Neural cell (in vitro differentiated cells): ENCODE results near the gene MOBP. TPM values are rescaled to one million over a fixed set of nuclear protein-coding genes. Genes with fewer than 3 reads are reported as not detected.

Experiments used
- H2AFZ ChIP-seq: fragments of 200-600, 300-800 bp; sonication (generic), shearing (Covaris generic); 2 replicates; pipeline ENCODE4 v1.6.0; 2014; ENCODE audit warnings: low read depth, mild to moderate bottlenecking, antibody characterized with exemption, low read length, moderate library complexity
- H3F3A ChIP-seq: fragments of 200-600 bp; shearing (Covaris generic); 2 replicates; pipeline ENCODE4 v1.6.1; 2016; ENCODE audit warnings: mild to moderate bottlenecking, moderate library complexity, mixed read lengths, antibody characterized with exemption, low read length; ENCODE audit not compliant: insufficient read depth, poor library complexity, severe bottlenecking
- H3K27ac ChIP-seq: fragments of 200-600, 300-800 bp; sonication (generic), shearing (Covaris generic); 2 replicates; pipeline ENCODE4 v1.5.1; 2014; ENCODE audit warnings: mild to moderate bottlenecking, low read length, moderate library complexity
- H3K27me3 ChIP-seq: fragments of 300-800, 200-600 bp; sonication (generic), shearing (Covaris generic); 2 replicates; pipeline ENCODE4 v1.6.0; 2014; ENCODE audit warnings: mild to moderate bottlenecking, low read depth, low read length, moderate library complexity; ENCODE audit not compliant: insufficient read depth
- H3K36me3 ChIP-seq: fragments of 300-800, 200-600 bp; sonication (generic), shearing (Covaris generic); 2 replicates; pipeline ENCODE4 v1.5.1; 2014; ENCODE audit warnings: mild to moderate bottlenecking, antibody characterized with exemption, low read length, moderate library complexity; ENCODE audit not compliant: insufficient read depth
- H3K4me2 ChIP-seq: fragments of 300-800, 200-600 bp; sonication (generic), shearing (Covaris generic); 2 replicates; pipeline ENCODE4 v1.6.0; 2014; ENCODE audit warnings: mild to moderate bottlenecking, low read length
- H3K4me3 ChIP-seq: fragments of 300-800, 200-600 bp; sonication (generic), shearing (Covaris generic); 2 replicates; pipeline ENCODE4 v1.5.1; 2014; ENCODE audit warnings: mild to moderate bottlenecking, low read length, moderate library complexity
- H3K79me2 ChIP-seq: fragments of 200-600 bp; shearing (Covaris generic); replicated peaks from 2 replicates; pipeline ENCODE4 v1.6.0; 2014; ENCODE audit warnings: mild to moderate bottlenecking, low read length, moderate library complexity; ENCODE audit not compliant: insufficient read depth
- H3K9ac ChIP-seq: fragments of 300-800, 200-600 bp; sonication (generic), shearing (Covaris generic); 2 replicates; pipeline ENCODE4 v1.6.1; 2016; ENCODE audit warnings: mild to moderate bottlenecking, low read length, mixed read lengths
- H3K9me2 ChIP-seq: fragments of 200-600 bp; shearing (Covaris generic); 2 replicates; pipeline ENCODE4 v1.6.1; 2016; ENCODE audit warnings: mild to moderate bottlenecking, low read length, mixed read lengths; ENCODE audit not compliant: insufficient read depth
- H3K9me3 ChIP-seq: fragments of 200-600, 300-800 bp; sonication (generic), shearing (Covaris generic); 2 replicates; pipeline ENCODE4 v1.6.1; 2016; ENCODE audit warnings: mild to moderate bottlenecking, mixed run types, low read length, moderate library complexity, mixed read lengths
- H4K20me1 ChIP-seq: fragments of 200-600 bp; shearing (Covaris generic); 2 replicates; pipeline ENCODE4 v1.6.1; 2016; ENCODE audit warnings: mild to moderate bottlenecking, mixed run types; ENCODE audit not compliant: insufficient read depth
- EP300 ChIP-seq: fragments of 450-650 bp; conservative IDR thresholded peaks from 2 replicates; pipeline ENCODE4 v1.6.1; 2014; ENCODE audit warnings: antibody characterized with exemption, mild to moderate bottlenecking, moderate library complexity; ENCODE audit not compliant: poor library complexity, severe bottlenecking
- EZH2 ChIP-seq: fragments of 200-600, 300-800 bp; shearing (Covaris generic), sonication (generic); IDR thresholded peaks from 2 replicates; pipeline ENCODE4 v1.6.1; 2014; ENCODE audit warnings: antibody characterized with exemption, low read length, borderline replicate concordance, mild to moderate bottlenecking; ENCODE audit not compliant: insufficient read depth, poor library complexity, severe bottlenecking
- MXI1 ChIP-seq: fragments of 450-650 bp; conservative IDR thresholded peaks from 2 replicates; pipeline ENCODE4 v1.6.1; 2014; ENCODE audit warnings: antibody characterized with exemption, mild to moderate bottlenecking; ENCODE audit not compliant: poor library complexity, severe bottlenecking
- RAD21 ChIP-seq: fragments of 450-650 bp; conservative IDR thresholded peaks from 2 replicates; pipeline ENCODE4 v1.6.1; 2014; ENCODE audit warnings: antibody characterized with exemption, mild to moderate bottlenecking, moderate library complexity
- SMC3 ChIP-seq: fragments of 450-650 bp; conservative IDR thresholded peaks from 2 replicates; pipeline ENCODE4 v1.6.1; 2014; ENCODE audit warnings: antibody characterized with exemption, mild to moderate bottlenecking, moderate library complexity; ENCODE audit not compliant: poor library complexity
- TAF1 ChIP-seq: IDR thresholded peaks from 2 replicates; pipeline ENCODE4 v1.6.1; 2012; ENCODE audit warnings: low read depth
- polyA plus RNA-seq: library from polyadenylated mRNA; depleted of rRNA; stranded (reverse); fragments of >200 nt; gene quantifications from 2 replicates; pipeline ENCODE4 v1.2.3, GENCODE V29; 2014
- TF ChIP-seq, protein P1 (sequence below): fragments of 450-650 bp; IDR thresholded peaks from 2 replicates; pipeline ENCODE4 v1.5.1; 2014; ENCODE audit warnings: antibody characterized with exemption, mild to moderate bottlenecking, moderate library complexity; ENCODE audit not compliant: poor library complexity, severe bottlenecking
- TF ChIP-seq, protein P2 (sequence below): IDR thresholded peaks from 2 replicates; pipeline ENCODE4 v1.6.1; 2012; ENCODE audit warnings: borderline replicate concordance

MOBP gene
- polyA plus RNA-seq, 1 donor from 2014 or later: not detected

DNA sequence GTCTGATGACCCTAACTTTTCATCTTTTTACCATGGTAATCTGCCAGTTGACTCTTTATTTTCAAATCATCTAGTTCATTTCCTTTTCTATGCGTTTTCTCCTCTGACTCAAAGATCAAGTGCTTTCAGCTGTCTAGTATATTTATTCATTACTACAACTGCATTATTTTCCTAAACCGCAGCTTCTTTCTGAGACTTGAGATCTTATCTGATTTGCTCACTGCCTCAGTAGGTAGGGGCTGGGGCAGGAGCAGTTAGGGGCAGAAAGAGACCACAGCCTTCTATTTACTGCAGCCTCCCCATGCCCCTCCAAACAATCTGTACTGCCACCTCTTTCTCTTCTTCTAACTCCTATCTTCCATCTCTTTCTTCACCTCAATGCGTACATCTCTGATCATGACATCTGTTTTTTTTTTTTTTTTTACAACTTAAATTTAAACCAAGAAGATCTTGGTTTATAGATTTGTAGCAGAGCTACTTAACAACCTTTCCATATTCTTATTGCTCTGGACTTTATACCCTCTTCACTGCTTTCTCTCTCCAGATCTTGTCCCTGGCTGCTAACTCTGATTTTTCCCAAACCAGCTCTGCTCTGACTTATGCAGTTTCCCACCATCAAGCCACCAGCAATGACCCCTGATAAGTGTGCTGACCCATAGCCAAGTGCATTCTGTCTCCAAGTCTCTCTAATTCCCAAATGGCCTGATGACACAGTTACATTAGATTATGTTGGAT, 52.2 kb downstream of the MOBP start:
- no peaks in the 10 kb centered on the region for H4K20me1 ChIP-seq
- no peak overlapping the region for H3K4me2 ChIP-seq
- H3K36me3 ChIP-seq: no peaks in the 10 kb centered on the region
- no peak overlapping the region for H3K9ac ChIP-seq
- H3K27me3 ChIP-seq: no peaks in the 10 kb centered on the region
- no peaks in the 10 kb centered on the region for H3K79me2 ChIP-seq
- TF ChIP-seq MXI1 (no peak), TAF1 (no peak)
- H3F3A ChIP-seq: no peaks in the 10 kb centered on the region
- no peaks in the 10 kb centered on the region for H3K9me3 ChIP-seq
- H3K27ac ChIP-seq: no peak overlapping the region
- H2AFZ ChIP-seq: no peak overlapping the region
- H3K9me2 ChIP-seq: no peaks in the 10 kb centered on the region
- H3K4me3 ChIP-seq: no peak overlapping the region

DNA sequence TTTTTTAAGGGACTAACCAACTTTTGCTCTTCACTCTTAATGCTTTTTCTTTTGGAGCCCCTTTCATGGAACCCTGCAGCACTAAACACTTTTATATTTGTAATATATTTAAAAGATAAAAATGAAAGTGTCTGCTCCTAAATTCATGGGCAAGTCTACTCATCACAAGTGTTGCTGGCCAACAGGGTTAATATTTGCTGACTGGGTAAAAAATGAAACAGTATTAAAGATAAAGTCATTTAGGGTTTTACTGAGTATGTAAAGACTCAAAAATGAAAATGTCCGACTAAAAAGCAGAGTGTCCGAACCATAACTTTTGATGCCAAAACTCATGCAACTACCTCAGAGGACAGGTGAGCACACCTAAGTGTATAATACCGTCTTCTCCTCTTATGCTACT, 54.0 kb downstream of the MOBP start:
- no peak overlapping the region for H3K4me2 ChIP-seq
- H3K36me3 ChIP-seq: no peaks in the 10 kb centered on the region
- no peak overlapping the region for H3K27ac ChIP-seq
- H3K79me2 ChIP-seq: no peaks in the 10 kb centered on the region
- no peak overlapping the region for H3K4me3 ChIP-seq
- H4K20me1 ChIP-seq: no peaks in the 10 kb centered on the region
- TF ChIP-seq, protein P1, sequence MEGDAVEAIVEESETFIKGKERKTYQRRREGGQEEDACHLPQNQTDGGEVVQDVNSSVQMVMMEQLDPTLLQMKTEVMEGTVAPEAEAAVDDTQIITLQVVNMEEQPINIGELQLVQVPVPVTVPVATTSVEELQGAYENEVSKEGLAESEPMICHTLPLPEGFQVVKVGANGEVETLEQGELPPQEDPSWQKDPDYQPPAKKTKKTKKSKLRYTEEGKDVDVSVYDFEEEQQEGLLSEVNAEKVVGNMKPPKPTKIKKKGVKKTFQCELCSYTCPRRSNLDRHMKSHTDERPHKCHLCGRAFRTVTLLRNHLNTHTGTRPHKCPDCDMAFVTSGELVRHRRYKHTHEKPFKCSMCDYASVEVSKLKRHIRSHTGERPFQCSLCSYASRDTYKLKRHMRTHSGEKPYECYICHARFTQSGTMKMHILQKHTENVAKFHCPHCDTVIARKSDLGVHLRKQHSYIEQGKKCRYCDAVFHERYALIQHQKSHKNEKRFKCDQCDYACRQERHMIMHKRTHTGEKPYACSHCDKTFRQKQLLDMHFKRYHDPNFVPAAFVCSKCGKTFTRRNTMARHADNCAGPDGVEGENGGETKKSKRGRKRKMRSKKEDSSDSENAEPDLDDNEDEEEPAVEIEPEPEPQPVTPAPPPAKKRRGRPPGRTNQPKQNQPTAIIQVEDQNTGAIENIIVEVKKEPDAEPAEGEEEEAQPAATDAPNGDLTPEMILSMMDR: no peak
- TF ChIP-seq EZH2 (no peak), TAF1 (no peak), EP300 (no peak), MXI1 (no peak)
- TF ChIP-seq, protein P2, sequence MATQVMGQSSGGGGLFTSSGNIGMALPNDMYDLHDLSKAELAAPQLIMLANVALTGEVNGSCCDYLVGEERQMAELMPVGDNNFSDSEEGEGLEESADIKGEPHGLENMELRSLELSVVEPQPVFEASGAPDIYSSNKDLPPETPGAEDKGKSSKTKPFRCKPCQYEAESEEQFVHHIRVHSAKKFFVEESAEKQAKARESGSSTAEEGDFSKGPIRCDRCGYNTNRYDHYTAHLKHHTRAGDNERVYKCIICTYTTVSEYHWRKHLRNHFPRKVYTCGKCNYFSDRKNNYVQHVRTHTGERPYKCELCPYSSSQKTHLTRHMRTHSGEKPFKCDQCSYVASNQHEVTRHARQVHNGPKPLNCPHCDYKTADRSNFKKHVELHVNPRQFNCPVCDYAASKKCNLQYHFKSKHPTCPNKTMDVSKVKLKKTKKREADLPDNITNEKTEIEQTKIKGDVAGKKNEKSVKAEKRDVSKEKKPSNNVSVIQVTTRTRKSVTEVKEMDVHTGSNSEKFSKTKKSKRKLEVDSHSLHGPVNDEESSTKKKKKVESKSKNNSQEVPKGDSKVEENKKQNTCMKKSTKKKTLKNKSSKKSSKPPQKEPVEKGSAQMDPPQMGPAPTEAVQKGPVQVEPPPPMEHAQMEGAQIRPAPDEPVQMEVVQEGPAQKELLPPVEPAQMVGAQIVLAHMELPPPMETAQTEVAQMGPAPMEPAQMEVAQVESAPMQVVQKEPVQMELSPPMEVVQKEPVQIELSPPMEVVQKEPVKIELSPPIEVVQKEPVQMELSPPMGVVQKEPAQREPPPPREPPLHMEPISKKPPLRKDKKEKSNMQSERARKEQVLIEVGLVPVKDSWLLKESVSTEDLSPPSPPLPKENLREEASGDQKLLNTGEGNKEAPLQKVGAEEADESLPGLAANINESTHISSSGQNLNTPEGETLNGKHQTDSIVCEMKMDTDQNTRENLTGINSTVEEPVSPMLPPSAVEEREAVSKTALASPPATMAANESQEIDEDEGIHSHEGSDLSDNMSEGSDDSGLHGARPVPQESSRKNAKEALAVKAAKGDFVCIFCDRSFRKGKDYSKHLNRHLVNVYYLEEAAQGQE: no peak
- no peaks in the 10 kb centered on the region for H3K27me3 ChIP-seq
- no peaks in the 10 kb centered on the region for H3K9me2 ChIP-seq
- no peaks in the 10 kb centered on the region for H3K9me3 ChIP-seq
- no peak overlapping the region for H3K9ac ChIP-seq
- H2AFZ ChIP-seq: no peak overlapping the region
- no peaks in the 10 kb centered on the region for H3F3A ChIP-seq

DNA sequence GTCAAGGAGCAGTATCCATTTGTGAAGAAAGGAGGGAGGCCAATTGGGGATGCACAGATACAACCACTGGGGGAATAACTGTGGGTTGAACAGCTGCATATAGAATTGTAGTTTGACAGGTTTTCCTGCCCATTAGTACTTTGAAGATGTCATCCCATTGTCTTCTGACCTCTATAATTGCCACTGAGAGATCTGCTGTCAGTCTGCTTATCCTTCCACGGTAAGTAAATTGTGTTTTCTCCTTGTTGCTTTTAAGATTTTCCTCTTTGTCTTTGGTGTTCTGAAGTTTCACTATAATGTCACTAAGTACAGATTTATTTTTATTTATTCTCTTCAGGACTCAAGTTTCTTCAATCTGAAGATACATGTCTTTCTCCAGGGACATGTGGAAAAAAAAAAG, 56.6 kb downstream of the MOBP start:
- Histone ChIP-seq H3K9me2 (no peaks in the 10 kb centered on the region), H3K79me2 (no peaks in the 10 kb centered on the region), H3K36me3 (no peaks in the 10 kb centered on the region), H2AFZ (no peak overlapping the region), H3F3A (no peaks in the 10 kb centered on the region), H3K27me3 (no peaks in the 10 kb centered on the region), H4K20me1 (no peaks in the 10 kb centered on the region), H3K9me3 (no peaks in the 10 kb centered on the region), H3K9ac (no peak overlapping the region), H3K4me2 (no peak overlapping the region), H3K27ac (no peak overlapping the region), H3K4me3 (no peak overlapping the region)
- TF ChIP-seq SMC3: no peak
- TF ChIP-seq RAD21: no peak
